ENCODE data around the gene DYNC2LI1. TPM values are rescaled to one million over a fixed set of nuclear protein-coding genes. Genes with fewer than 3 reads are reported as not detected.

DYNC2LI1 gene
- polyA plus RNA-seq (2012; ENCODE audit: insufficient read length, low read depth), result 6.0 TPM

DNA sequence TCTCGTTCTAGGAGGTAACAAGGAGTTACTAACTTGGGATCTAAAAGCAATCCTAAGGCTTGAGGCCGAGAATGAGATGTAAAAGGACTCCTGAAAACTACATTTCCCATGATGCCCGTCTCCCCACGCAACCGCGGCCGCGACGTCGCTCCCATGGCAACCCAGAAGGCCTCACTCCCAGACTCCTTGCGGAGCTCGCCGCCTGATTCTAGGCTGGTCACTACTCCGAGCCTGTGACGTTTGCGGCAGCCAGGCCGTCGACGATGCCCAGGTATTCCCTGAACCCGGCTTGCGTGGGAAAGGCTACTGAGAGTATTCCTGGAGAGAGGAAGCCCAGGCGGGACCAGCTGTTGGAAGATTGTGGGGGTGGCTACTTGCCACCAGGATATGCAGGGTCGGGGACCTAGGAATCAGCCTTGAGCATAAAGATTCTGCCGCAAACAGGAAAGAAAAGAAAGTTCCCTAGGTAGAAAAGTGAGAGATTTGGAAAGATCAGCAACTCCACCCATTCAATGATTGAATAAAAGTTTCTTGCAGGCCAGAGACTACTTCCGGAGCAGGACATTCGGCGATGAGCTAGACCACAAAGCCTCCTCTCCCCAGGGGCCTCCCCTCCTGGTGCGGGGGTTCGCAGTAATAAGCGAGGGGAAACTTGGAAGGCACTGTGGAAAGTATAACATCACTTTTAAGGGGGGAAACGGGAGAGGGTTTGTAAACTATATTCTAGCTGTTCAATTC is at the start of gene DYNC2LI1:
Gene DYNC2LI1, plus strand, starts transcription at position 164 of the 738 bp plus-strand sequence. Its CDS starts 100 bp downstream, at position 264.
- TF ChIP-seq POLR2AphosphoS5 (IDR thresholded peaks at IDR 0.05; ENCODE audit: low read depth, low read length) (peak; percentile 74; the same call in 1 of the 2 replicates), TAF1 (IDR thresholded peaks at IDR 0.05; ENCODE audit: borderline replicate concordance, insufficient read depth, low read length) (0 out of 2 replicates have a peak, but pooled peaks have one; percentile 35), SIN3A (IDR thresholded peaks at IDR 0.05; ENCODE audit: borderline replicate concordance, insufficient read depth, low read length) (peak; percentile 73; the same call in 1 of the 2 replicates), FOXP2 (optimal IDR thresholded peaks at IDR 0.05; ENCODE audit: borderline replicate concordance, extremely low read depth, extremely low read length, insufficient read depth) (no peak)
- TF ChIP-seq, protein P1, sequence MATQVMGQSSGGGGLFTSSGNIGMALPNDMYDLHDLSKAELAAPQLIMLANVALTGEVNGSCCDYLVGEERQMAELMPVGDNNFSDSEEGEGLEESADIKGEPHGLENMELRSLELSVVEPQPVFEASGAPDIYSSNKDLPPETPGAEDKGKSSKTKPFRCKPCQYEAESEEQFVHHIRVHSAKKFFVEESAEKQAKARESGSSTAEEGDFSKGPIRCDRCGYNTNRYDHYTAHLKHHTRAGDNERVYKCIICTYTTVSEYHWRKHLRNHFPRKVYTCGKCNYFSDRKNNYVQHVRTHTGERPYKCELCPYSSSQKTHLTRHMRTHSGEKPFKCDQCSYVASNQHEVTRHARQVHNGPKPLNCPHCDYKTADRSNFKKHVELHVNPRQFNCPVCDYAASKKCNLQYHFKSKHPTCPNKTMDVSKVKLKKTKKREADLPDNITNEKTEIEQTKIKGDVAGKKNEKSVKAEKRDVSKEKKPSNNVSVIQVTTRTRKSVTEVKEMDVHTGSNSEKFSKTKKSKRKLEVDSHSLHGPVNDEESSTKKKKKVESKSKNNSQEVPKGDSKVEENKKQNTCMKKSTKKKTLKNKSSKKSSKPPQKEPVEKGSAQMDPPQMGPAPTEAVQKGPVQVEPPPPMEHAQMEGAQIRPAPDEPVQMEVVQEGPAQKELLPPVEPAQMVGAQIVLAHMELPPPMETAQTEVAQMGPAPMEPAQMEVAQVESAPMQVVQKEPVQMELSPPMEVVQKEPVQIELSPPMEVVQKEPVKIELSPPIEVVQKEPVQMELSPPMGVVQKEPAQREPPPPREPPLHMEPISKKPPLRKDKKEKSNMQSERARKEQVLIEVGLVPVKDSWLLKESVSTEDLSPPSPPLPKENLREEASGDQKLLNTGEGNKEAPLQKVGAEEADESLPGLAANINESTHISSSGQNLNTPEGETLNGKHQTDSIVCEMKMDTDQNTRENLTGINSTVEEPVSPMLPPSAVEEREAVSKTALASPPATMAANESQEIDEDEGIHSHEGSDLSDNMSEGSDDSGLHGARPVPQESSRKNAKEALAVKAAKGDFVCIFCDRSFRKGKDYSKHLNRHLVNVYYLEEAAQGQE (IDR thresholded peaks at IDR 0.05; ENCODE audit: insufficient read depth in 1 of 2, low read depth in 2 of 2, low read length in 2 of 2), result no peak

DNA sequence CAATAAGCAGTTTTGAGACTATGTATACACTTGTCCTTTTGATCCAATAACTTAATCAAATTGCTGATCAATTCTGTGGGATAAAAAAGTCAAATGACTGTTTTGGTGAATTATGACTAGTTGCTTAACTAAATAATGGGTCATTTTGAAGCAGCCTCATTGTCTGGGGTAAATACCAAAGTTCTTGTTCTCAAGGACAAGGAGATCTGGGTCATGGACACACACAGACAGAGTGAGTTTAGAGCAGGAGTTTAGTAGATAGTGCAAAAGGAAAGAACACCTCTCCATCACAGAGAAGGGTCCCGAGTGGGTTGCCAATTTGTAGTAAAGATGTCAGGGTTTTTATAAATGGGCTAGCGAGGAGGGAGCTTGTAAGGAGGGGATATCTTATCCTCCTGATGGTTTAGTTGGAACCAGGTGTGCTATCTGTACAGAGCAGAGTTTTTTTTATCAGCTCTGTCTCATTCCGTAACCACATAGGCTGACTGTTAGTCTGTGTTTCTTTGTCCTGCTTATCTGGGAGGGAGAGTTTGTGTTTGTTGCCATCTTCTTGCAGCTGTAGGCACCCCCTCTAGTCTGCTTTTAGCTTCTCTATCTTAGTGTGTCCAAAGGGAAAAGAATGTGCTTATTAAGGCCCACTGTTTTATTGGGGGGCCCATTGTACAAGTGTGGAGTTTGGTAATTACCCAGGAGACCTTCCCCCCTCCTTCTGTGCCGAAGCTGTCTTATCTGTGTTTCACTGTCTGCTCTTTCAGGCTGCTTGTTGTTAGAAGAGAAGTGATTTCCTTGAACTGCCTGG is 48.9 kb upstream of the DYNC2LI1 start:
- TF ChIP-seq FOXP2 (optimal IDR thresholded peaks at IDR 0.05; ENCODE audit: borderline replicate concordance, extremely low read depth, extremely low read length, insufficient read depth) (no peak), TAF1 (IDR thresholded peaks at IDR 0.05; ENCODE audit: borderline replicate concordance, insufficient read depth, low read length) (no peak)

DNA sequence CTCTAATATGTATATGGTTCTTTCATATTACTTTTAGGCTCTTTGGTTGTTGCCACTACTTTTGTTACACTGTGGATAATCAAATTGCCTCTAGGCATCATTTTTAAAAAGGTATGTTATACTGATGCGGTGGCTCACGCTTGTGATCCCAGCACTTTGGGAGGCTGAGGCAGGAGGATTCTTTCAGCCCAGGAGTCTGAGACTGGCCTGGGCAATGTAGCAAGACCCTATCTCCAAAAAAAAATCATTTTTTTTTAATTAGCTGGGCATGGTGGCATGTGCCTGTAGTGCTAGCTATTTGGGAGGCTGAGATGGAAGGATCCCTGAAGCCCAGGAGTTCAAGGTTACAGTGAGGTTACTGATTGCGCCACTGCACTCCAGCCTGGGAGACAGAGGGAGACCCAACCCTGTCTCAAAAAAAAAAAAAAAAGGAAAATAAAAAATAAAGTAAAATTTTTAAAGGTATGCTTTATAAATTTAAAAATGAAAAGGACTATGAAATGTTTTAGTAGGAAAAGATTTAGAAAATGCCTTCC is 48.1 kb upstream of the DYNC2LI1 start:
- no peak for TF ChIP-seq SIN3A (IDR thresholded peaks at IDR 0.05; ENCODE audit: borderline replicate concordance, insufficient read depth, low read length)

DNA sequence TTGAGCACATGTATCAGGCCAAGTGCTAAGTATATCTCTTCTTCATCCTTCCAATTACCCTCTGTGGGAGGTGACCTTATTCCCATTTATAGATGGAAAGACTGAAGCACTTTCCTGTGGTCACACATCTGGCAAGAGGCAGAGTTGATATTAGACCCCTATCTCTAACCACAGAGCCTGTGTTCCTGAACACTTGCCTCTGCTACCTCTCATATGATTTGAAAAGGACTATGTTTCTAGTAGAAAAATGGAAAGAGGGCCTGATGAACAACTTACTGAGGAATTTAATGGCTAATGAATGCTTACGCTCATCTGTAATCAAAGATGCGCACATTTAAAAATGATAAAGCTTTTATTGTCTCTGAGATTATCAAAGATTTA is 46.2 kb upstream of the DYNC2LI1 start:
- TF ChIP-seq TAF1 (IDR thresholded peaks at IDR 0.05; ENCODE audit: borderline replicate concordance, insufficient read depth, low read length), result no peak
- TF ChIP-seq, protein P1 (IDR thresholded peaks at IDR 0.05; ENCODE audit: insufficient read depth in 1 of 2, low read depth in 2 of 2, low read length in 2 of 2), result no peak

DNA sequence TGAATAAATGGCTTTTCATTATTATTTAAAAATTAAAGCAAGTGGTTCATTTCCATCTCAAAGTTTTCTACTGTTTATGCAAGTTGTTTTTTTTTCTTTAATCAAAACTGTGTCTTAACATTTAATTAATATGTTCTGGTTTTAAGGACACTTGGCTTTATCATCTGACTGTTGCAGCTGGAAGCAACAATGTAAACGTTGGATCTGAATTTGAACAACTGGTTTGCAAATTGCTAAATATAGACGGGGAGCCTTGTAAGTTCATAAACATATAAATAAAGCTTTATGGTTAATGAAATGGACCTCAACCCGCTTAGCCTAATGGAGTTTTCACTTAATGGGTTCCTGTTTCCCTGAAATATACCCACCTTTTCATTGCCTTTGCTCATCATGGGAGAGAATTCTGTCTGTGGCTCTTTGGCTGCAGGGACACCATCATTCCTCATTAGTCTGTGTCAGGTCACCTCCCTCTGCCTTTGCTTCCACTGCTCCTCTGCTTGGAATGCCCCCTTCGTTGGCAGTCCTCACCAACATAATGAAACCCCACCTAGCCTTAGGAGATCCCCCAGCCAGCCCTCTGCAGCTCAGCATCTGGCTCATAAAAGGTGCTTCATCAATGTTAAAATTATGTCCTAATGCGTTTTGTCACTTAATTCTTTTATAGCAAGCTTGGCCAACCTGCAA is 44.2 kb upstream of the DYNC2LI1 start:
- no peak for TF ChIP-seq FOXP2 (optimal IDR thresholded peaks at IDR 0.05; ENCODE audit: borderline replicate concordance, extremely low read depth, extremely low read length, insufficient read depth)
- TF ChIP-seq, protein P1 (IDR thresholded peaks at IDR 0.05; ENCODE audit: insufficient read depth in 1 of 2, low read depth in 2 of 2, low read length in 2 of 2), result no peak
- no peak for TF ChIP-seq POLR2AphosphoS5 (IDR thresholded peaks at IDR 0.05; ENCODE audit: low read depth, low read length)
- TF ChIP-seq TAF1 (IDR thresholded peaks at IDR 0.05; ENCODE audit: borderline replicate concordance, insufficient read depth, low read length), result no peak
- TF ChIP-seq SIN3A (IDR thresholded peaks at IDR 0.05; ENCODE audit: borderline replicate concordance, insufficient read depth, low read length), result no peak

Data from PFSK-1 (cell line).